K562 (cell line): ENCODE measurements around the gene TP53BP1.

Experiments
- CREB5 ChIP-seq: fragments of 250-450 bp; sonication (Bioruptor Pico); IDR thresholded peaks from 2 replicates; pipeline ENCODE4 v1.5.0; 2020; ENCODE audit warnings: mild to moderate bottlenecking
- CTCF ChIP-seq, 3 experiments: IDR thresholded peaks in 2 of 3; conservative IDR thresholded peaks in 1 of 3; 2 replicates each; pipeline ENCODE4 v1.5.1; 2011 to 2012; ENCODE audit warnings: low read length in 3 of 3, mild to moderate bottlenecking in 3 of 3, control low read depth in 2 of 3, improper control_type of control experiment in 1 of 3, inconsistent platforms in 1 of 3, low read depth in 1 of 3, mixed read lengths in 1 of 3, moderate library complexity in 1 of 3; ENCODE audit not compliant: insufficient read depth in 2 of 3
- FOXM1 ChIP-seq, 2 experiments: fragments of 450-650 bp in 1 of 2; sonication (generic) in 1 of 2; formaldehyde crosslinking in 1 of 2; IDR thresholded peaks; 2 replicates each; pipeline versions ENCODE4 v1.6.1 to v1.9.0; 2017 to 2022; ENCODE audit warnings: low read depth in 2 of 2, mild to moderate bottlenecking in 2 of 2, missing genetic modification reagents in 1 of 2, moderate library complexity in 1 of 2
- HDAC2 ChIP-seq: fragments of 450-650 bp; IDR thresholded peaks from 2 replicates; pipeline ENCODE4 v1.6.1; 2016; ENCODE audit warnings: mild to moderate bottlenecking
- MYC ChIP-seq, 2 experiments: fragments of 250-450 bp in 1 of 2; sonication (Bioruptor Pico) in 1 of 2; IDR thresholded peaks; 2 replicates each; pipeline versions ENCODE4 v1.5.1 to v1.6.1; 2012 to 2021; ENCODE audit warnings: low read depth in 2 of 2, borderline replicate concordance in 1 of 2, improper control_type of control experiment in 1 of 2, low read length in 1 of 2, mild to moderate bottlenecking in 1 of 2, moderate library complexity in 1 of 2
- NFYB ChIP-seq: IDR thresholded peaks from 2 replicates; pipeline ENCODE4 v1.6.1; 2011; ENCODE audit warnings: mild to moderate bottlenecking, moderate library complexity; ENCODE audit not compliant: insufficient read length; ENCODE audit errors: extremely low read depth
- SMARCE1 ChIP-seq: fragments of 450-650 bp; IDR thresholded peaks from 2 replicates; pipeline ENCODE4 v1.7.1; 2016; ENCODE audit warnings: mild to moderate bottlenecking
- SRF ChIP-seq, 2 experiments: fragments of 250-450, 450-650 bp in 1 of 2; sonication (Bioruptor Pico) in 1 of 2; sonication (generic) in 1 of 2; formaldehyde crosslinking; IDR thresholded peaks; 2 replicates each; pipeline versions ENCODE4 v1.5.0 to v1.5.1; 2020 to 2022; ENCODE audit warnings: mild to moderate bottlenecking in 1 of 2, missing genetic modification reagents in 1 of 2
- ZBTB9 ChIP-seq: fragments of 450-650 bp; formaldehyde crosslinking; IDR thresholded peaks from 2 replicates; pipeline ENCODE4 v1.4.0; 2020; ENCODE audit warnings: mild to moderate bottlenecking, moderate library complexity
- ZNF124 ChIP-seq: sonication (generic); formaldehyde crosslinking; IDR thresholded peaks from 2 replicates; pipeline ENCODE4 v1.8.1; 2022; ENCODE audit warnings: missing genetic modification reagents

GRCh38 chr15:43531018-43531670 lies 38.2 kb upstream of the TP53BP1 start:
- TF ChIP-seq ZBTB9 (CRISPR knock-in tag) (no peak), FOXM1 (IDR thresholded peaks at IDR 0.05; ENCODE audit: low read depth) (no peak), FOXM1 (CRISPR knock-in tag; IDR thresholded peaks at IDR 0.05; ENCODE audit: low read depth) (no peak), CREB5 (CRISPR knock-in tag) (no peak), SMARCE1 (no peak), CTCF (IDR thresholded peaks at IDR 0.05 in 2 of 3, conservative IDR thresholded peaks at IDR 0.05 in 1 of 3; ENCODE audit: insufficient read depth in 2 of 3, low read depth in 1 of 3, low read length in 3 of 3) (no peak), MYC (IDR thresholded peaks at IDR 0.05; ENCODE audit: low read depth, low read length) (no peak), MYC (CRISPR knock-in tag; IDR thresholded peaks at IDR 0.05; ENCODE audit: borderline replicate concordance, low read depth) (no peak), NFYB (no peak), SRF (CRISPR knock-in tag; IDR thresholded peaks at IDR 0.05) (no peak), ZNF124 (CRISPR knock-in tag) (no peak), HDAC2 (no peak)
